HL-60/S4 (cell line): ENCODE data around the gene KTN1.

Experiments
- in situ Hi-C: fragments of 300-500 bp; cut with MboI; formaldehyde crosslinking; loops from 2 replicates; pipeline ENCODE4 v1.14.3; 2022; ENCODE audit warnings: low sequenced_read_pairs

Gene KTN1

GRCh38 chr14:55574988-55575387, 5.0 kb upstream of the KTN1 start:
- in situ Hi-C loops: no loop called here

GRCh38 chr14:55577229-55577628, 2.8 kb upstream of the KTN1 start:
- in situ Hi-C loops: no loop called here

- in situ Hi-C loops: no loop called here
Observed at GRCh38 chr14:55578511-55578910, 1.5 kb upstream of the KTN1 start.

- in situ Hi-C loops: no loop called here
Observed at GRCh38 chr14:55580470-55581341, 699 bp downstream of the KTN1 start.

DNA sequence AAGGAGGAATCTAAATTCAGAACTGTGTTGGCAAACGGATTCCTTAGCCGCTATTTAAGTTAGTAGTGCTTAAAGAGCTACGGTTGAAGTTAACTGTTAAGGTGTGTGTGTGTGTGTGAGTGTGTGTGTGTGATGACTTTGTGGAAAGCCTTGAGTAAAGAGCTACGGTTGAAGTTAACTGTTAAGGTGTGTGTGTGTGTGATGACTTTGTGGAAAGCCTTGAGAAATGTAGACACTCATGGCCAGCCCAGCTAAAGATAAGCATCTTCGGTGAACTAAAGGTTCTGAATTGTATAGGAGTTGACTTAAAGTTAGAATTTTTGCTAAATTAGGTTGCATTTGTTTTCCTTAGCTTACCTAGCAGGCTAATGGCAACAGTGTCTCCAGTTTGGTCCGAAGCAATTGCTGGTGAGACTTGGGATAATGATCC, 1.4 kb downstream of the KTN1 start:
- in situ Hi-C loops: no loop called here

GRCh38 chr14:55582746-55583145, 2.7 kb downstream of the KTN1 start:
- in situ Hi-C loops: no loop called here

GRCh38 chr14:55583942-55584468, 4.0 kb downstream of the KTN1 start:
- in situ Hi-C loops: no loop called here

GRCh38 chr14:55585854-55586253, 5.8 kb downstream of the KTN1 start:
- in situ Hi-C loops: no loop called here

- in situ Hi-C loops: no loop called here
Observed at GRCh38 chr14:55586411-55586810, 6.4 kb downstream of the KTN1 start.

DNA sequence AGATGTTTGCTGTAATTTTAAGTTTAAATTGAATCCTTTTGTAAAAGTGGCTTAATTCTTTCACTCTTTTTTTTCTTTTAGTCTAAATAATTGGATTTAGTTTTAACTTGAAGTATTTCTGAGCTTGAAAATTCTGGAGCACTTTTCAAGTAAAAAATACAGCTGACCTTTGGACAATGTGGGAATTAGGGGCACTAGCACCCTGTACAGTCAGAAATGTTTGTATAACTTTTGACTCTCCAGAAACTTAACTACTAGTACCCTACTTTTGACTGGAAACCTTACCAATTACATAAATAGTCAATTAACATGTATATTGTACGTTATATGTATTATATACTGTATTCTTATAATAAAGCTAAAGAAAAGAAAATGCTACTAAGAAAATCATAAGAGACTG, 7.8 kb downstream of the KTN1 start:
- in situ Hi-C loops: no loop called here

DNA sequence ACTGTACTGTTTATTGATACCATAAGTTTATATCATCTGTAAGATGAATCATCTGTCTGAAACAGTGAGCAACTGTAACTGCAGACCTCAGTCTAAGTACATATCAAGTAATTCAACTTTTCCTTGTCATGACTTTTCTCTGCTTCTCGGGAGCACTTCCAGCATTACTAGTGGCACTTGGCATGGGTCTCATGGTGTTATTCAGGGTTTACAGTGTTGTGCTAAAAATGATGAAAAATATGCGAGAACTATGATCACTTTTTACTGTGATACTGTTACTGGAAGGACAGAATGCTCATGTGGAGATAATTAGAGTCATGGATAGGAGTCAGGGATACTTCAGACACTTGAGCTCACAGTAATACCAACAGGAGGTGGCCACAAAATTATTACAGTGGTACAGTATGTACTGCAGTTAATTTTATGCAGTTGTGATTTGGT, 8.3 kb downstream of the KTN1 start:
- in situ Hi-C loops: no loop called here

DNA sequence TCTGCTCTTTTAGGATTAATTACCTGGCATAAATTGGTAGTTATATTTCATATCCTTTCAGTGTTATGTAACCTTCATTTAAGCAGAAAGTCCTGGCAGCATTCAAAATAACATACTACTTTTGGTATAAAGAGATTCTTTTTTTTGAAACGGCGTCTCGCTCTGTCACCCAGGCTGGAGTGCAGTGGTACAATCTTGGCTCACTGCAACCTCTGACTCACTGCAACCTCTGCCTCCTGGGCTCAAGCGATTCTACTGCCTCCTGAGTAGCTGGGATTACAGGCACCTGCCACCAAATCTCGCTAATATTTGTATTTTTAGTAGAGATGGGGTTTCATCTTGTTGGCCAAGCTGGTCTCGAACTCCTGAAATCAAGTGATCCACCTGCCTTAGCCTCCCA, 9.2 kb downstream of the KTN1 start:
- in situ Hi-C loops: no loop called here

DNA sequence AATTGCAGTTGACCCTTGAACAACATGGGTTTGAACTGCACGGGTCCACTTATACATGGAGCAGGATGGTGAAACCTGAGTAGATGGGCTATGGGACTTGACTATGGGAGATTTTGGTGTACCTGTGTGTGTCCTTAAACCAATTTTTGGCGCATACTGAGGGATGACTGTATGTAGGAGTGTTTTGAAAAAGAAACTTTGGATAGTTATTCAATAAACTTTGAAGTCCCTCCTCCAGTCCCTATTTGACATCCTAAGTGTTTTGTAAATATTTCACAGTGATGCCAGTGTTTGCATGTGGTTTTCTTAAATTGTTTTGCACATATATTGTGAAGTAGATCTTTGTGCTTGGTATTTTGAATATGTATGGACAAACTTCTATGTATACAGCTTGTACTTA, 12.4 kb downstream of the KTN1 start:
- in situ Hi-C loops: no loop called here

- in situ Hi-C loops: no loop called here
Observed at GRCh38 chr14:55593698-55594097, 13.7 kb downstream of the KTN1 start.

DNA sequence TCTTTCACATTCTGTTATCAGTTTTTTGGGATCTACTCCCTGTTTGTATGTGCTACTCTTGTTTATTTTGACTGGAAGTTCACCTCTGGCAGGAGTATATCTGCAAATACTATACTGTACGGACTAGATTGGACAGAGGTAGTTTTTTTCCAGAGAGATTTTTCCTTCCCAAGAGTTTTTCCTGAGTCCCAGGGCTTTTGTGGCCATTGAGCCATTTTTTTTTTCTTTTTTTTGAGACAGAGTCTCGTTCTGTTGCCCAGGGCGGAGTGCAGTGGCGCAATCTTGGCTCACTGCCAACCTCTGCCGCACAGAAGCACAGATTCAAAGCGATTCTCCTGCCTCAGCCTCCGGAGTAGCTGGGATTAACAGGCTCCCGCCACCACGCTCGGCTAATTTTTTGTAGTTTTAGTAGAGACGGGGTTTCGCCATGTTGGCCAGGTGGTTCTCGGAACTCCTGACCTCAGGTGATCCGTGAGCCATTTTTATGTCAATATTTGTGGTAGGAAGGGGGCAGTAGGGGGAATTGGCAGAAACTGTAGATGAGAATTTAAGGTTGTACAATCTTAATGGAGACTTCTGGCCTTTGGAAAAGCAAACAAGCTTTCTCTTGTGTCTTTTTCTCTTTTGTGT, 19.4 kb downstream of the KTN1 start:
- in situ Hi-C loops: no loop called here

GRCh38 chr14:55600784-55601561, 21.0 kb downstream of the KTN1 start:
- in situ Hi-C loops: no loop called here

DNA sequence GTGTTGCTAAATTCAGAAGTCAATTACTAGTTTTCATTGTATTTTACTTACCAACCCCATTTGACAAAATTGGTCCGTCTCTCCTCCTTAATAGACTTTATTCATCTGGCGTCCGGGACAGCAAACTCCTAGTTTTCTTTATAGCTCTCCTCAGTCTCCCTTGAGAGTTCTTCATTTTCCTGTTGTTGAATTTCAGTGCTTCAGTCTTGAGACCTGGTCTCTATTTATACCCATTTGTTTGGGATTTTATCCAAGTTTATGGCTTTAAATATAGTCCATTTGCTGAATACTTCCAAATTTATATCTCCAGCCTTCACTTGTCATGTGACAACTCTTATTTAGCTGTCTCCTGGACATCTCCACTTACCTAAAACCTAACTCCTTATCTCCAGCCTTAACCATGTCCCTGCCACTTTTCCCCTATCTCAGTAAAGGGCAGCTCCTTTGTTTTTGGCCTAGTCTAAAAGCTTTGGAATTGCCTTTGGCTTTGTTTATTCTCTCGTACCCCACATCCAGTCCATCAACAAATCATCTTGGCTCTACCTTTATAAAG, 23.5 kb downstream of the KTN1 start:
- in situ Hi-C loops: no loop called here

DNA sequence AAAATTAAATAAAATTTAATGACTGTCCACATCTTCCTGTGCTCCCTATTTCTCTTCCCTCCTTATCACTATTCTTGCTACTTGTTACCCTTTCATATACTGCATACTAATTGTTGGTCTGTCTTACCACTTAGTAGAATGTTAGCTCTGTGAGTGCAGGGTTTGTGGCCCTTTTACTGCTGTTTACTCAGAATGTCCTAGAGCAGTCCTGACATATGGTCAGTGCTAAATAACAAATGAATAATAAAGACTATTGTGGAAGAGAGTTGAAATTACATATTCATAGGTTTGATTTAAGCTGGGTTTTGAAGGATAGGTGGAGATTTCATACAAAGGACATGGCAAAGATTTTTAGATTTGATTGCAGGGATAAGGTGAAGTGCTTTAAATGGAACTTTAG, 24.5 kb downstream of the KTN1 start:
- in situ Hi-C loops: no loop called here

- in situ Hi-C loops: no loop called here
Observed at GRCh38 chr14:55604900-55605418, 25.0 kb downstream of the KTN1 start.

DNA sequence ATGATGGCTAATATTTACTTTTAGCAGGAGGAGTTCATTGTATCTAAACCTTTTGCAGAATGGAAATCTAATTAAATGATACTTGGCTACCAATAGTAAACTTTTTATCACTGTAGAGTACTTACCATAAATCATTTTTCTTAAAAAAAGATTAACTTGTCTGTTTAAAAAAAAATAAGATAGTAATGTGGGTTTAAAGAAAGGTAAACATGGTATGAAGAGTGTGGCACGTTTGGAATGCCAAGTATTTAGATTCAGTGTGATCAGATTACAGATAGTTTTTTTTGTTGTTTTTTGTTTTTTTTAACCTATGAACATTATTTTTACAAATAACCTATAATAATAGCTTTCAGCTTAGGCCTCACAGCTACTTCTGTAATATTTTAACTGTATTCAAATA, 25.8 kb downstream of the KTN1 start:
- in situ Hi-C loops: no loop called here

- in situ Hi-C loops: no loop called here
Observed at GRCh38 chr14:55607386-55607785, 27.4 kb downstream of the KTN1 start.
